ENCODE data around the gene ZGPAT.

The ZGPAT gene

GRCh38 chr20:63735859-63736718 is 28.2 kb downstream of the ZGPAT start, which contains the start of gene LIME1:
TSS of gene LIME1 (plus strand) at chr20:63736664. CDS start at chr20:63737550, 886 bp downstream.
- peak; percentile 91 for DNase-seq
- Mint-ChIP-seq H3K27me3 (no peaks in the 10 kb centered on the region), H3K9me3 (no peaks in the 10 kb centered on the region), H3K4me3 (peak within 1 kb of the TSS; percentile 89), H3K36me3 (peaks cover 33% of the 10 kb centered on the region), H3K27ac (peak within 1 kb of the TSS; percentile 92), H3K4me1 (peaks cover 27% of the 10 kb centered on the region)
- CTCF ChIA-PET = interaction anchor here (0.8 to 1.4 kb wide), 6 partner anchors 21 to 198 kb away, joined by 3 to 7 read pairs (median 3); partner anchors contain the start of genes ARFRP1, PTK6 and ZGPAT

DNA sequence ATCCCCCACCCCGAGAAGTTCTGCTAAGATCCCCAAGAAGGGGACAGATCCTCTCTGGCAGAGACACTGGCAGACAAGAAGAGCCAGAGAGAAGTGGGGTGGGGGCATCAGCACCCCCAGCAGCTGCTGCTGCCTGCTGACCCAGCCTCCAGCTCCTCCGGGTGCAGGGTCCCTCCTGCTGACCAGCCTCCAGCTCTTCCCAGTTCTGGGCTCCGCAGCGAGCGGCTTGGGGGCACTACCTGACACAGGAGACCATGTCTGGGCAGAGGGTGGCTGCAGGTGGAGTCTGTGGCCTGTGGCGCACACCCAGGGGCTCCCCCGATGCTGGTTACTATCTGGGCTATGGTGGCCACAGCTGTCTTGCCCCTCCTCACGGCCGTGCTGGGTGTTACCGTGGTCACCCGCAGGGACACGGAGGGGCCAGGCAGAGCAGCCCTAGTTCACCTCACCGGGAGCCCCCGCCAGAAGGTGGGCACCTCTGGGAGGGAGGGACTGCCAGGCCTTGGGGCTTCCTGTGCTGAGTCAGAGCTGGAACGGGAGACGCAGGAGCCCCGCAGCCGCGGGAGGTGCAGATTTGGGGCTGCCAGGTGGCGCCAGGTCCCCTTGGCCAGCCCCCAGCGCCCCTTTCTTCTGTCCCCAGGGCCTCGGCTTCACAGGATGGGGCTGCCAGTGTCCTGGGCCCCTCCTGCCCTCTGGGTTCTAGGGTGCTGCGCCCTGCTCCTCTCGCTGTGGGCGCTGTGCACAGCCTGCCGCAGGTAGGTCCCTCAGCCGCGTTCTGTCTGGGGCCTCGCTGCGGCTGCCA is 29.3 kb downstream of the ZGPAT start:
- H3K9me3 Mint-ChIP-seq = no peaks in the 10 kb centered on the region
- H3K27ac Mint-ChIP-seq = peak overlapping the region; percentile 92
- CTCF ChIA-PET = interaction anchor here (0.8 to 1.2 kb wide), 6 partner anchors 22 to 200 kb away, joined by 3 to 7 read pairs (median 3); partner anchors contain the start of genes ARFRP1, PTK6 and ZGPAT
- peaks cover 33% of the 10 kb centered on the region for H3K36me3 Mint-ChIP-seq
- peak; percentile 77 for DNase-seq
- peak overlapping the region; percentile 89 for H3K4me3 Mint-ChIP-seq
- no peaks in the 10 kb centered on the region for H3K27me3 Mint-ChIP-seq
- peaks cover 29% of the 10 kb centered on the region for H3K4me1 Mint-ChIP-seq

DNA sequence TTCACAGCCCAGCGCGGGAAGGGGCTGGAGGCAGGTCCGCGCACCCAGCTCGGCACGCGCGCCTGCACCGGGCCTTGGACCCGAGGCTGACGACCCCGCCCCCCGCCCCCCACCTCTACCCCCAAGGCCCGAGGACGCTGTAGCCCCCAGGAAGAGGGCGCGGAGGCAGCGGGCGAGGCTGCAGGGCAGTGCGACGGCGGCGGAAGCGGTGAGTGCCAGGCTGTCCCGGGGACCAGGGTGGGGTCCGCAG is 29.8 kb downstream of the ZGPAT start:
- peak overlapping the region; percentile 89 for H3K4me3 Mint-ChIP-seq
- H3K9me3 Mint-ChIP-seq = no peaks in the 10 kb centered on the region
- peaks cover 33% of the 10 kb centered on the region for H3K36me3 Mint-ChIP-seq
- peak overlapping the region; percentile 92 for H3K27ac Mint-ChIP-seq
- no peaks in the 10 kb centered on the region for H3K27me3 Mint-ChIP-seq
- H3K4me1 Mint-ChIP-seq = peaks cover 29% of the 10 kb centered on the region
- CTCF ChIA-PET = interaction anchor here (0.9 to 1.2 kb wide), 2 partner anchors 30 to 32 kb away, joined by 3 read pairs; partner anchors contain the start of genes ARFRP1 and ZGPAT
- DNase-seq = no peak

GRCh38 chr20:63737945-63738686 is 30.3 kb downstream of the ZGPAT start:
- peaks cover 29% of the 10 kb centered on the region for H3K4me1 Mint-ChIP-seq
- no peaks in the 10 kb centered on the region for H3K9me3 Mint-ChIP-seq
- peak; percentile 57 for DNase-seq
- peaks cover 33% of the 10 kb centered on the region for H3K36me3 Mint-ChIP-seq
- peak overlapping the region; percentile 28 for H3K27ac Mint-ChIP-seq
- CTCF ChIA-PET = interaction anchor here (0.9 to 1.5 kb wide), 2 partner anchors 30 kb away, joined by 3 to 8 read pairs; partner anchors contain the start of genes ARFRP1 and ZGPAT
- H3K27me3 Mint-ChIP-seq = no peaks in the 10 kb centered on the region
- peak overlapping the region; percentile 89 for H3K4me3 Mint-ChIP-seq

DNA sequence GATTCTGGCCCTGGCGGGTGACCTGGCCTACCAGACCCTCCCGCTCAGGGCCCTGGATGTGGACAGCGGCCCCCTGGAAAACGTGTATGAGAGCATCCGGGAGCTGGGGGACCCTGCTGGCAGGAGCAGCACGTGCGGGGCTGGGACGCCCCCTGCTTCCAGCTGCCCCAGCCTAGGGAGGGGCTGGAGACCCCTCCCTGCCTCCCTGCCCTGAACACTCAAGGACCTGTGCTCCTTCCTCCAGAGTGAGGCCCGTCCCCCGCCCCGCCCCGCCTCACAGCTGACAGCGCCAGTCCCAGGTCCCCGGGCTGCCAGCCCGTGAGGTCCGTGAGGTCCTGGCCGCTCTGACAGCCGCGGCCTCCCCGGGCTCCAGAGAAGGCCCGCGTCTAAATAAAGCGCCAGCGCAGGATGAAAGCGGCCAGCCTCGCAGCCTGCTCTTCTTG is 30.9 kb downstream of the ZGPAT start:
- Mint-ChIP-seq H3K27me3 (no peaks in the 10 kb centered on the region), H3K4me1 (peaks cover 25% of the 10 kb centered on the region)
- DNase-seq = peak; percentile 63

GRCh38 chr20:63739130-63740069 is 31.6 kb downstream of the ZGPAT start, which contains the start of gene SLC2A4RG:
TSS of gene SLC2A4RG (plus strand) at chr20:63739776. CDS start at chr20:63739913, 137 bp downstream.
- Mint-ChIP-seq H3K27me3 (no peaks in the 10 kb centered on the region), H3K9me3 (no peaks in the 10 kb centered on the region), H3K27ac (peak within 1 kb of the TSS; percentile 55), H3K4me1 (peaks cover 18% of the 10 kb centered on the region), H3K36me3 (peaks cover 27% of the 10 kb centered on the region), H3K4me3 (peak within 1 kb of the TSS; percentile 89)
- CTCF ChIA-PET = interaction anchor here (1.0 to 1.5 kb wide), 2 partner anchors 31 to 33 kb away, joined by 3 to 8 read pairs; partner anchors contain the start of genes ARFRP1 and ZGPAT
- DNase-seq = peak; percentile 77

More for the DNA sequence above, 30.9 kb downstream of the ZGPAT start:
- peak overlapping the region; percentile 55 for H3K27ac Mint-ChIP-seq
- H3K36me3 Mint-ChIP-seq = peaks cover 31% of the 10 kb centered on the region
- no peaks in the 10 kb centered on the region for H3K9me3 Mint-ChIP-seq
- CTCF ChIA-PET = interaction anchor here (1.0 to 1.5 kb wide), 2 partner anchors 31 to 32 kb away, joined by 3 to 8 read pairs; partner anchors contain the start of genes ARFRP1 and ZGPAT
- peak overlapping the region; percentile 89 for H3K4me3 Mint-ChIP-seq

GRCh38 chr20:63740070-63740626 is 32.3 kb downstream of the ZGPAT start:
- Mint-ChIP-seq H3K36me3 (peaks cover 24% of the 10 kb centered on the region), H3K27me3 (no peaks in the 10 kb centered on the region), H3K9me3 (no peaks in the 10 kb centered on the region), H3K27ac (no peak overlapping the region), H3K4me1 (peaks cover 16% of the 10 kb centered on the region), H3K4me3 (peak overlapping the region; percentile 63)
- CTCF ChIA-PET = interaction anchor here (0.7 to 2.1 kb wide), 5 partner anchors 11 to 47 kb away, joined by 3 to 10 read pairs (median 4); no protein-coding TSS in a partner anchor
- DNase-seq = peak; percentile 77

DNA sequence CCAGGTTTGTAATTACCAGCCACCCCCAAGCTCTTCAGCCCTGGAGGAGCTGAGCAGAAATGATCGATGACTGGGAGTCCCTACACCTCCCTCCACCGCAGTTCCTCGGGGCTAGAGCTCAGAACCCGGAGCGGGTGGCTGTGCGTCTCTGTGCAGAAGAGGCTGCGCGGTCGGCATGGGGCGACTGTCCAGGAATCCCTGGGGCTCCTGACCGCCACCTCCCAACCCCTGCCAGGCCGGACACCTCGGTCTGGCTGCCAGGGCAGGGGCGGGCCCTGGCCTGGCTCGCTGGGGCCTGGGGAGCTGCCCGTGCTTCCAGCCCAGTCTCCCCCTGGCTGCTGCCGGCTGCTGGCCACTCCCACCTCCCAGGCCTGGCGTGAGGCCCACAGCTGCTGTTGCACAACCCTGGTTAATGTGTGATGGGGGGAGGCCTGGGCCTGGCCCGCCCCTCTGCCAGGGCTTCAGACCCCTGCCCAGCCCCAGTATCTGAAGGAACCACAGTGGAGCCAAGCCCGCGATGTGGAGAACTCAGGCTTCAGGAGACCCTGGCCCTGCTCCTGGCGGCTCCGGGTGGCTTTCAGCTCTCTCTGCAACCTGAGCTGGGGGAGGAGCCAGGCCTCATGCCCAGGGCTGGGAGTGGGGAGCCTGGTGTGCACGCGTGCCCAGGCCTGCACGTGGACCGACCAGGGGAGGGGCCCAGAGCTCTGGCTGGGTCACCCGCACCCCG is 33.0 kb downstream of the ZGPAT start:
- CTCF ChIA-PET = interaction anchor here (0.7 to 2.1 kb wide), 5 partner anchors 10 to 46 kb away, joined by 3 to 10 read pairs (median 4); no protein-coding TSS in a partner anchor
- H3K9me3 Mint-ChIP-seq = no peaks in the 10 kb centered on the region
- H3K4me3 Mint-ChIP-seq = peak overlapping the region; percentile 63
- H3K27ac Mint-ChIP-seq = no peak overlapping the region
- peaks cover 10% of the 10 kb centered on the region for H3K4me1 Mint-ChIP-seq
- H3K36me3 Mint-ChIP-seq = peaks cover 18% of the 10 kb centered on the region
- peak; percentile 60 for DNase-seq
- H3K27me3 Mint-ChIP-seq = no peaks in the 10 kb centered on the region

GRCh38 chr20:63741354-63741675 is 33.5 kb downstream of the ZGPAT start:
- CTCF ChIA-PET = interaction anchor here (0.9 to 2.1 kb wide), 4 partner anchors 9 to 46 kb away, joined by 3 to 10 read pairs (median 4); no protein-coding TSS in a partner anchor
- peaks cover 4% of the 10 kb centered on the region for H3K4me1 Mint-ChIP-seq
- no peak overlapping the region for H3K27ac Mint-ChIP-seq
- no peaks in the 10 kb centered on the region for H3K9me3 Mint-ChIP-seq
- peaks cover 14% of the 10 kb centered on the region for H3K36me3 Mint-ChIP-seq
- H3K4me3 Mint-ChIP-seq = peak overlapping the region; percentile 52
- H3K27me3 Mint-ChIP-seq = no peaks in the 10 kb centered on the region
- DNase-seq = no peak

DNA sequence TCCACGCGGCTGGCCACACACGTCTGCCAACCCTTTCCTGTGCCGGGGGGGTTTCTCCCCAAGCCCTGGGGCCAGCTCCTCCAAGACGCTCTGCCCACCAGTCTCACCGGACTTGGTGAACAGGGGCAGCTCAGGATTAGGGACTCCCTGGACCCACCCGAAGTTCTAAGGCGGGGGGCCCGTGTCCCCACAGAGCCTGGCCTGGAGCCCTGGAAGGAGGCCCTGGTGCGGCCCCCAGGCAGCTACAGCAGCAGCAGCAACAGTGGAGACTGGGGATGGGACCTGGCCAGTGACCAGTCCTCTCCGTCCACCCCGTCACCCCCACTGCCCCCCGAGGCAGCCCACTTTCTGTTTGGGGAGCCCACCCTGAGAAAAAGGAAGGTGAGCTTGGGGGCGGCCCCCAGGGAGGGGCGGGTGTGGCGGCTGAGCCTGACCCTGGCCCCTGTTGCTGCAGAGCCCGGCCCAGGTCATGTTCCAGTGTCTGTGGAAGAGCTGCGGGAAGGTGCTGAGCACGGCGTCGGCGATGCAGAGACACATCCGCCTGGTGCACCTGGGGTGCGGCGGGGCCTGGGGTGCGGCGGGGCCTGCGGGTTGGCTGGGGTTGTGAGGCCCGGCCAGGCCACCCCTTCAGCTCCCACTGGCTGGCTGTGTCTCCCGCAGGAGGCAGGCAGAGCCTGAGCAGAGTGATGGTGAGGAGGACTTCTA is 34.0 kb downstream of the ZGPAT start:
- H3K4me3 Mint-ChIP-seq = peak overlapping the region; percentile 52
- H3K9me3 Mint-ChIP-seq = no peaks in the 10 kb centered on the region
- CTCF ChIA-PET = interaction anchor here (1.2 to 2.1 kb wide), 3 partner anchors 9 to 35 kb away, joined by 4 to 10 read pairs (median 5); no protein-coding TSS in a partner anchor
- H3K27me3 Mint-ChIP-seq = no peaks in the 10 kb centered on the region
- no peak for DNase-seq
- peak overlapping the region; percentile 7 for H3K27ac Mint-ChIP-seq
- peaks cover 2% of the 10 kb centered on the region for H3K4me1 Mint-ChIP-seq
- peaks cover 9% of the 10 kb centered on the region for H3K36me3 Mint-ChIP-seq

DNA sequence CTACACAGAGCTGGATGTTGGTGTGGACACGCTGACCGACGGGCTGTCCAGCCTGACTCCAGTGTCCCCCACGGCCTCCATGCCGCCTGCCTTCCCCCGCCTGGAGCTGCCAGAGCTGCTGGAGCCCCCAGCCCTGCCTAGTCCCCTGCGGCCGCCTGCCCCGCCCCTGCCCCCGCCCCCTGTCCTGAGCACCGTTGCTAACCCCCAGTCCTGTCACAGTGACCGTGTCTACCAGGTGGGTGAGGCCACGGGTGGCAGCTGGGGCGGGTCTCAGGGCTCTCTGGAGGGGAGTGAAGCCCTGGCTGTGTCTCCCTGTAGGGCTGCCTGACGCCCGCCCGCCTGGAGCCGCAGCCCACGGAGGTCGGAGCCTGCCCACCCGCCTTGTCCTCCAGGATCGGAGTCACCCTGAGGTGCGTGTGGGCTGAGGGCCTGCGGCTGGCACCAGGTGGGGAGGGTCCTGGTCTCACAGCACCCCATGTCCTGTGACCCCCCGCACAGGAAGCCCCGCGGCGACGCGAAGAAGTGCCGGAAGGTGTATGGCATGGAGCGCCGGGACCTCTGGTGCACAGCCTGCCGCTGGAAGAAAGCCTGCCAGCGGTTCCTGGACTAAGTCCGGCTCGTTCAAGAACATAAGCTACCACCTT is 34.7 kb downstream of the ZGPAT start:
- H3K27me3 Mint-ChIP-seq = no peaks in the 10 kb centered on the region
- H3K4me1 Mint-ChIP-seq = peaks cover 2% of the 10 kb centered on the region
- no peak for DNase-seq

More for the DNA sequence above, 34.7 kb downstream of the ZGPAT start:
- H3K36me3 Mint-ChIP-seq = peaks cover 5% of the 10 kb centered on the region
- CTCF ChIA-PET = interaction anchor here (2.1 kb wide), 1 partner anchor 36 kb away, joined by 10 read pairs; no protein-coding TSS in a partner anchor
- no peak overlapping the region for H3K4me3 Mint-ChIP-seq
- H3K9me3 Mint-ChIP-seq = no peaks in the 10 kb centered on the region
- H3K27ac Mint-ChIP-seq = no peak overlapping the region
